Neural cell (in vitro differentiated cells): ENCODE results near the gene ADCY4. TPM values are rescaled to one million over a fixed set of nuclear protein-coding genes. Genes with fewer than 3 reads are reported as not detected.

ENCODE experiments used
- H2AFZ ChIP-seq: fragments of 200-600, 300-800 bp; sonication (generic), shearing (Covaris generic); 2 replicates; pipeline ENCODE4 v1.6.0; 2014; ENCODE audit warnings: low read depth, mild to moderate bottlenecking, antibody characterized with exemption, low read length, moderate library complexity
- H3F3A ChIP-seq: fragments of 200-600 bp; shearing (Covaris generic); 2 replicates; pipeline ENCODE4 v1.6.1; 2016; ENCODE audit warnings: mild to moderate bottlenecking, moderate library complexity, mixed read lengths, antibody characterized with exemption, low read length; ENCODE audit not compliant: insufficient read depth, poor library complexity, severe bottlenecking
- H3K27ac ChIP-seq: fragments of 200-600, 300-800 bp; sonication (generic), shearing (Covaris generic); 2 replicates; pipeline ENCODE4 v1.5.1; 2014; ENCODE audit warnings: mild to moderate bottlenecking, low read length, moderate library complexity
- H3K27me3 ChIP-seq: fragments of 300-800, 200-600 bp; sonication (generic), shearing (Covaris generic); 2 replicates; pipeline ENCODE4 v1.6.0; 2014; ENCODE audit warnings: mild to moderate bottlenecking, low read depth, low read length, moderate library complexity; ENCODE audit not compliant: insufficient read depth
- H3K36me3 ChIP-seq: fragments of 300-800, 200-600 bp; sonication (generic), shearing (Covaris generic); 2 replicates; pipeline ENCODE4 v1.5.1; 2014; ENCODE audit warnings: mild to moderate bottlenecking, antibody characterized with exemption, low read length, moderate library complexity; ENCODE audit not compliant: insufficient read depth
- H3K4me2 ChIP-seq: fragments of 300-800, 200-600 bp; sonication (generic), shearing (Covaris generic); 2 replicates; pipeline ENCODE4 v1.6.0; 2014; ENCODE audit warnings: mild to moderate bottlenecking, low read length
- H3K4me3 ChIP-seq: fragments of 300-800, 200-600 bp; sonication (generic), shearing (Covaris generic); 2 replicates; pipeline ENCODE4 v1.5.1; 2014; ENCODE audit warnings: mild to moderate bottlenecking, low read length, moderate library complexity
- H3K79me2 ChIP-seq: fragments of 200-600 bp; shearing (Covaris generic); replicated peaks from 2 replicates; pipeline ENCODE4 v1.6.0; 2014; ENCODE audit warnings: mild to moderate bottlenecking, low read length, moderate library complexity; ENCODE audit not compliant: insufficient read depth
- H3K9ac ChIP-seq: fragments of 300-800, 200-600 bp; sonication (generic), shearing (Covaris generic); 2 replicates; pipeline ENCODE4 v1.6.1; 2016; ENCODE audit warnings: mild to moderate bottlenecking, low read length, mixed read lengths
- H3K9me2 ChIP-seq: fragments of 200-600 bp; shearing (Covaris generic); 2 replicates; pipeline ENCODE4 v1.6.1; 2016; ENCODE audit warnings: mild to moderate bottlenecking, low read length, mixed read lengths; ENCODE audit not compliant: insufficient read depth
- H3K9me3 ChIP-seq: fragments of 200-600, 300-800 bp; sonication (generic), shearing (Covaris generic); 2 replicates; pipeline ENCODE4 v1.6.1; 2016; ENCODE audit warnings: mild to moderate bottlenecking, mixed run types, low read length, moderate library complexity, mixed read lengths
- H4K20me1 ChIP-seq: fragments of 200-600 bp; shearing (Covaris generic); 2 replicates; pipeline ENCODE4 v1.6.1; 2016; ENCODE audit warnings: mild to moderate bottlenecking, mixed run types; ENCODE audit not compliant: insufficient read depth
- CTCF ChIP-seq: fragments of 450-650 bp; IDR thresholded peaks from 2 replicates; pipeline ENCODE4 v1.5.1; 2014; ENCODE audit warnings: antibody characterized with exemption, mild to moderate bottlenecking, moderate library complexity; ENCODE audit not compliant: poor library complexity, severe bottlenecking
- EP300 ChIP-seq: fragments of 450-650 bp; conservative IDR thresholded peaks from 2 replicates; pipeline ENCODE4 v1.6.1; 2014; ENCODE audit warnings: antibody characterized with exemption, mild to moderate bottlenecking, moderate library complexity; ENCODE audit not compliant: poor library complexity, severe bottlenecking
- EZH2 ChIP-seq: fragments of 200-600, 300-800 bp; shearing (Covaris generic), sonication (generic); IDR thresholded peaks from 2 replicates; pipeline ENCODE4 v1.6.1; 2014; ENCODE audit warnings: antibody characterized with exemption, low read length, borderline replicate concordance, mild to moderate bottlenecking; ENCODE audit not compliant: insufficient read depth, poor library complexity, severe bottlenecking
- POLR2AphosphoS5 ChIP-seq: IDR thresholded peaks from 2 replicates; pipeline ENCODE4 v1.6.1; 2012
- RAD21 ChIP-seq: fragments of 450-650 bp; conservative IDR thresholded peaks from 2 replicates; pipeline ENCODE4 v1.6.1; 2014; ENCODE audit warnings: antibody characterized with exemption, mild to moderate bottlenecking, moderate library complexity
- REST ChIP-seq: IDR thresholded peaks from 2 replicates; pipeline ENCODE4 v1.6.1; 2012; ENCODE audit warnings: borderline replicate concordance
- SMC3 ChIP-seq: fragments of 450-650 bp; conservative IDR thresholded peaks from 2 replicates; pipeline ENCODE4 v1.6.1; 2014; ENCODE audit warnings: antibody characterized with exemption, mild to moderate bottlenecking, moderate library complexity; ENCODE audit not compliant: poor library complexity
- TAF1 ChIP-seq: IDR thresholded peaks from 2 replicates; pipeline ENCODE4 v1.6.1; 2012; ENCODE audit warnings: low read depth
- polyA plus RNA-seq: library from polyadenylated mRNA; depleted of rRNA; stranded (reverse); fragments of >200 nt; gene quantifications from 2 replicates; pipeline ENCODE4 v1.2.3, GENCODE V29; 2014

ADCY4 gene
- polyA plus RNA-seq, 1 donor from 2014 or later = not detected

- no peaks in the 10 kb centered on the region for H3F3A ChIP-seq
- H3K27me3 ChIP-seq = no peaks in the 10 kb centered on the region
- no peak within 1 kb of the TSS for H2AFZ ChIP-seq
- no peaks in the 10 kb centered on the region for H3K9me3 ChIP-seq
- H3K9me2 ChIP-seq = no peaks in the 10 kb centered on the region
- H3K4me2 ChIP-seq = no peak within 1 kb of the TSS
- no peak within 1 kb of the TSS for H3K27ac ChIP-seq
- no peaks in the 10 kb centered on the region for H3K36me3 ChIP-seq
- H3K79me2 ChIP-seq = no peaks in the 10 kb centered on the region
- TF ChIP-seq POLR2AphosphoS5 (no peak), REST (no peak), RAD21 (no peak), SMC3 (no peak), EZH2 (no peak)
- H4K20me1 ChIP-seq = no peaks in the 10 kb centered on the region
- no peak within 1 kb of the TSS for H3K9ac ChIP-seq
- no peak within 1 kb of the TSS for H3K4me3 ChIP-seq
Measured at GRCh38 chr14:24310646-24311604, 23.9 kb downstream of the ADCY4 start, which contains the start of gene LTB4R. LTB4R (plus strand) TSS chr14:24311502; CDS start chr14:24315652, 4,150 bp downstream.

DNA sequence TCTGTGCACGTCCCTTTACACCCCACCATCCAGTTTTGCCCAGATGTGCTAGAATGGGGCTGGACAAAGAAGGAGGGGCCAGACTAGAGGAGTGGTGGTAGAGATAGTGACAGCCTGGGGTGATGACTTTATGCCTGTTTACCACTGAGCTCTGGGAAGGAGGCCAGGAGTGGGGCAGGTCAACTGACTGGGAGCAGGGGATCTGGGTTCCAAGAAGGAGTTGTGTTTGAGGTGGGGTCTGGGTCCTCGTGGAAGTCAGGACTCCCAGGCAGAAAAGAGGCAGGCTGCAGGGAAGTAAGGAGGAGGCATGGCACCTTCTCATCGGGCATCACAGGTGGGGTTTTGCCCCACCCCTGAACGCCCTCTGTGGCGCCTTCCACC is 24.6 kb downstream of the ADCY4 start:
- H3K27ac ChIP-seq = no peak overlapping the region
- no peaks in the 10 kb centered on the region for H3K9me3 ChIP-seq
- no peaks in the 10 kb centered on the region for H4K20me1 ChIP-seq
- no peaks in the 10 kb centered on the region for H3K27me3 ChIP-seq
- no peaks in the 10 kb centered on the region for H3K79me2 ChIP-seq
- H3K4me2 ChIP-seq = no peak overlapping the region
- no peak overlapping the region for H2AFZ ChIP-seq
- H3K36me3 ChIP-seq = no peaks in the 10 kb centered on the region
- H3F3A ChIP-seq = no peaks in the 10 kb centered on the region
- H3K4me3 ChIP-seq = no peak overlapping the region
- H3K9ac ChIP-seq = no peak overlapping the region
- TF ChIP-seq POLR2AphosphoS5 (no peak), REST (no peak), CTCF (no peak), SMC3 (no peak), EZH2 (no peak), RAD21 (no peak), EP300 (no peak), TAF1 (no peak)
- no peaks in the 10 kb centered on the region for H3K9me2 ChIP-seq
